Urothelium cell line (cell line): ENCODE results near the gene HNRNPC.
A peak's percentile ranks its signal among the peaks of the same experiment; 100 is the strongest.
"Not testable (repeated sequence)": the region's sequence is repeated elsewhere in the genome, so short reads cannot be mapped to it uniquely, and the experiment has no call there.

Experiments used
- DNase-seq: peaks from one replicate; pipeline ENCODE4 v3.0.0; 2011; ENCODE audit warnings: low spot score, mixed read lengths
- FAIRE-seq: peaks from 2 replicates; lab custom pipeline; 2011; peaks lifted over from hg19 to GRCh38; lab: Jason Lieb, UNC

HNRNPC gene

GRCh38 chr14:21269252-21270046, at the start of gene HNRNPC:
Gene HNRNPC (minus strand): TSS chr14:21269442. CDS start chr14:21234193, 35,249 bp downstream.
- FAIRE-seq, result peak; percentile 61
- peak; percentile 97 for DNase-seq

- DNase-seq, result no peak
- FAIRE-seq, result no peak
Observed at GRCh38 chr14:21317398-21317797, 48.2 kb upstream of the HNRNPC start.

- DNase-seq (no peak), FAIRE-seq (no peak)
Observed at GRCh38 chr14:21313512-21313911, 44.3 kb upstream of the HNRNPC start.

- FAIRE-seq (no peak), DNase-seq (no peak)
Observed at GRCh38 chr14:21311614-21312013, 42.4 kb upstream of the HNRNPC start.

- FAIRE-seq, result no peak
Observed at GRCh38 chr14:21309956-21310355, 40.7 kb upstream of the HNRNPC start.

GRCh38 chr14:21309238-21309636, 40.0 kb upstream of the HNRNPC start:
- DNase-seq, result no peak
- FAIRE-seq, result no peak

More at GRCh38 chr14:21309956-21310355, 40.7 kb upstream of the HNRNPC start:
- no peak for DNase-seq

- DNase-seq (no peak), FAIRE-seq (no peak)
Observed at GRCh38 chr14:21308479-21309237, 39.4 kb upstream of the HNRNPC start.

- no peak for FAIRE-seq
- DNase-seq, result no peak
Observed at GRCh38 chr14:21308132-21308478, 38.9 kb upstream of the HNRNPC start.

GRCh38 chr14:21307637-21308036, 38.4 kb upstream of the HNRNPC start:
- FAIRE-seq, result no peak
- DNase-seq, result no peak

- DNase-seq, FAIRE-seq: not testable (repeated sequence)
Observed at GRCh38 chr14:21302836-21303140, 33.5 kb upstream of the HNRNPC start.

- FAIRE-seq (no peak), DNase-seq (no peak)
Observed at GRCh38 chr14:21302013-21302835, 33.0 kb upstream of the HNRNPC start.

GRCh38 chr14:21300892-21301291, 31.6 kb upstream of the HNRNPC start:
- DNase-seq (no peak), FAIRE-seq (no peak)

- no peak for DNase-seq
- FAIRE-seq, result no peak
Observed at GRCh38 chr14:21299562-21300130, 30.4 kb upstream of the HNRNPC start.

GRCh38 chr14:21298358-21298757, 29.1 kb upstream of the HNRNPC start:
- DNase-seq, result no peak
- no peak for FAIRE-seq

GRCh38 chr14:21294026-21294425, 24.8 kb upstream of the HNRNPC start:
- not testable (repeated sequence) for DNase-seq, FAIRE-seq

GRCh38 chr14:21287168-21287567, 17.9 kb upstream of the HNRNPC start:
- DNase-seq, result no peak
- no peak for FAIRE-seq

- DNase-seq, FAIRE-seq: not testable (repeated sequence)
Observed at GRCh38 chr14:21286516-21286915, 17.3 kb upstream of the HNRNPC start.

GRCh38 chr14:21281917-21282316, 12.7 kb upstream of the HNRNPC start:
- DNase-seq, FAIRE-seq: not testable (repeated sequence)

- DNase-seq, result no peak
- no peak for FAIRE-seq
Observed at GRCh38 chr14:21279783-21280182, 10.5 kb upstream of the HNRNPC start, which contains the start of gene RPGRIP1. Gene RPGRIP1 (plus strand): TSS chr14:21280083. CDS start chr14:21287977, 7,894 bp downstream.

GRCh38 chr14:21278632-21279031, 9.4 kb upstream of the HNRNPC start:
- FAIRE-seq, result no peak
- DNase-seq, result no peak
